LNCaP clone FGC (cell line): Measurements from ENCODE around the gene FAM136A.
A peak's percentile ranks its signal among the peaks of the same experiment; 100 is the strongest.

Source experiments
- DNase-seq: peaks from one replicate; pipeline ENCODE4 v3.0.0-alpha.2; 2011; ENCODE audit warnings: low read depth
- H3K4me3 ChIP-seq: 2 replicates; pipeline ENCODE4 v1.5.1; 2011; ENCODE audit warnings: mild to moderate bottlenecking, low read depth, low read length, control low read depth
- TF ChIP-seq, protein P1 (sequence below): IDR thresholded peaks from 2 replicates; pipeline ENCODE4 v1.5.1; 2012; ENCODE audit warnings: mild to moderate bottlenecking; ENCODE audit not compliant: control insufficient read depth, insufficient read depth; ENCODE audit errors: extremely low read depth

Gene FAM136A

DNA sequence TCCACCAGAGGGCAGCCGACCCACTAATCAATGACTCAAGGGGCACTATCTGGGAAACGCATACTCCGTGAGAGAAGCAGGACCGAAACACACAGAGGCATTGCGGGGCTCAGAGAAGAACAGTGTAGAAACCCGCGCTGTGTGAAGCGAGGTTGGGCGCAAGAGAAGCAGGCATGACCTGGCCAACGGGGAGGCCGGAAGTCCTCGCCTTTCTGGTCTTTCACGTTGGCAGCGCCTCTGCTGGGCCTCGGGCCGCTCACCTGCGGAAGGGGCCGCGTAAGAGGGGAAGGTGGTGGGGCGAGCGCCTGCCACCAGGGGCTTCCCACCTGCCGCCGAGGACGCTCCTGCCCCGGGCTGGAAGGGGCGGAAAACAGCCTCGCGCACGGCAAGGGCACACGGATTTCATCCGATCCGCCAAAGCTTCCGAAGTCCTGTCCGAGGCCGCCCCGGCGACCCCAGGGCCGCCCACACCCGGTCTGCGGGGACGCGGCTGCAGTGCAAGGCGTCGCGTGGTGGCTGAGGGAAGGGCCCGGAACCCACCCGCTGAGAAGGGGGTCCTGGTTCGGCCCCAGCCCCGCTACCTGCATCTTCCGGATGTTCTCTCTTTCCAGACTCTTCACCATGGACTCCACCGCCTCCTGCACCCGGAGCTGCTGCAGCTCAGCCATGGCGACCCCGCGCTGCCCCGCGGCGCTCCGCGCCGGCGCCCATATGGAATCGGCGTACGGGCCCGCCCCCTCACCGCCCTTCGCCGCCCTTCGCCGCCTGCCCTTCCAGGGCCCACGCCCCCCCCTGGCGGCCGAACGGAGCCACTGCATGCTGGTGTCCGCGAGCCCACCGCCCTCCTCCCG lies at the start of gene FAM136A:
FAM136A (minus strand) TSS at position 724 of the 851 bp plus-strand sequence; CDS start at position 668, 56 bp downstream.
- DNase-seq: peak; percentile 13
- H3K4me3 ChIP-seq: peak within 1 kb of the TSS; percentile 74
- TF ChIP-seq, protein P1, sequence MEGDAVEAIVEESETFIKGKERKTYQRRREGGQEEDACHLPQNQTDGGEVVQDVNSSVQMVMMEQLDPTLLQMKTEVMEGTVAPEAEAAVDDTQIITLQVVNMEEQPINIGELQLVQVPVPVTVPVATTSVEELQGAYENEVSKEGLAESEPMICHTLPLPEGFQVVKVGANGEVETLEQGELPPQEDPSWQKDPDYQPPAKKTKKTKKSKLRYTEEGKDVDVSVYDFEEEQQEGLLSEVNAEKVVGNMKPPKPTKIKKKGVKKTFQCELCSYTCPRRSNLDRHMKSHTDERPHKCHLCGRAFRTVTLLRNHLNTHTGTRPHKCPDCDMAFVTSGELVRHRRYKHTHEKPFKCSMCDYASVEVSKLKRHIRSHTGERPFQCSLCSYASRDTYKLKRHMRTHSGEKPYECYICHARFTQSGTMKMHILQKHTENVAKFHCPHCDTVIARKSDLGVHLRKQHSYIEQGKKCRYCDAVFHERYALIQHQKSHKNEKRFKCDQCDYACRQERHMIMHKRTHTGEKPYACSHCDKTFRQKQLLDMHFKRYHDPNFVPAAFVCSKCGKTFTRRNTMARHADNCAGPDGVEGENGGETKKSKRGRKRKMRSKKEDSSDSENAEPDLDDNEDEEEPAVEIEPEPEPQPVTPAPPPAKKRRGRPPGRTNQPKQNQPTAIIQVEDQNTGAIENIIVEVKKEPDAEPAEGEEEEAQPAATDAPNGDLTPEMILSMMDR: peak; percentile 82

DNA sequence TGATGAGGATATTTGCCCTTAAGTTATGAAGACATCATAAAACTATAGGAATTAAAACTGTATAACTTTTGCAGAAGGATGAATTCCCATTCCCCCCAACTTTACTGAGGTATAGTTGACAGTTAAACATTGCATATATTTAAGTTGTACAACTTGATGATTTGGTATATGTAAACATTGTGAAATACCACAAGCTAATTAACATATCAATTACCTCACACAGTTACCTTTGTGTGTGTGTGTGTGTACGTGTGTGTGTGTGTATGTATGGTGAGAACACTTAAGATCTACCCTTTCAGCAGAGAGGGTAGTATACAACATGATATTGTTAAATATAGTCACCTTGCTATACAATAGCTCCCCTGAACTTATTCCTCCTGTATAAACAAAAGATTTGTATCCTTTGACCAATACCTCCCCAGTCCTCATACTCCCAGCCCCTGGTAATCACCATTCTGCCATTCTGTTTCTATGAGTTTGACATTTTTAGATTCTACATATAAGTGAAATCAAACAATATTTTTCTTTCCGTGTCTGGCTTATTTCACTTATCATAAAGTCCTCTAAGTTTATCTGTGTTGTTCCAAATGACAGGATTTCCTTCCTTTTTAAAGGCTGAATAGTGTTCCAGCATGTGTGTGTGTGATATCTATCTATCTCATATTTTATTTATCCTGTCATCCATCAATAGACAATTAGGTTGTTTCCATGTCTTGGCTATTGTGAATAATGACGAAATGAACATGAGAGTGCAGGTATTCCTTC lies 48.2 kb upstream of the FAM136A start:
- H3K4me3 ChIP-seq: no peak overlapping the region
- TF ChIP-seq, protein P1: no peak
- no peak for DNase-seq

DNA sequence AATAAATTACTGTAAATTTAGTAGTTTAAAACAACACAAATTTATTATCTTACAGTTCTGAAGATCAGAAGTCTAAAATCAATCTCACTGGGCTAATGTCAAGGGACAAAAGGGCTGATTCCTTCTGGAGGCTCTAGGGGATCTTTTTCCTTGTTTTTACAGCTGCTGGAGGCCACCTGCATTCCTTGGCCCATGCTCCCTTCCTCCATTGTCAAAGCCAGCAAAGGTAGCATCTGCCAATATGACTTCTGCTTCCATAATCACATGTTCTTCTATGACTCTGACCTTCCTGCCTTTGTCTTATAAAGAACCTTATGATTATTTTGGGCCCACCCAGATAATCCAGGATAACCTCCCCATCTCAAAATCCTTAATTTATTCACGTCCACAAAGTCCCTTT lies 46.0 kb upstream of the FAM136A start:
- no peak for DNase-seq
- TF ChIP-seq, protein P1: no peak
- H3K4me3 ChIP-seq: no peak overlapping the region

DNA sequence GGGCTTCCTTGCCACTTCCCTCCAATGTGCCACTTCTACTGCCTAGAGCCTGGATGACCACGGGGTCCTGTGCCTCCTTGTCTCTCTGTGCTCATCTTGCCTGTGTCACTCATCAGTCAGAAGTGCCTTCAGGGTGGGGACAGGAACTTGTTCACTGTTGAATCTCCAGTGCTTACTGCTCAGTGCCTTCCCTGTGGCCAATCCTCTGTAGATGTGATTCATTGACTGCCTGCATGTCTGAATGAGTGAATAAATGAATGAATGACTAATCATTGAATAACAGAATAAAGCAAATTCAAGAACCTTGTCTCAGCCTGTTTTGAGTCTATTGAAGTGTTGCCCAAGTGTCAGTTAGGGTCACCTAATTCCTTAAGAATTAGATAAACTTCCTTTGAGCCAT lies 42.3 kb upstream of the FAM136A start:
- DNase-seq: no peak
- TF ChIP-seq, protein P1: no peak
- H3K4me3 ChIP-seq: no peak overlapping the region

DNA sequence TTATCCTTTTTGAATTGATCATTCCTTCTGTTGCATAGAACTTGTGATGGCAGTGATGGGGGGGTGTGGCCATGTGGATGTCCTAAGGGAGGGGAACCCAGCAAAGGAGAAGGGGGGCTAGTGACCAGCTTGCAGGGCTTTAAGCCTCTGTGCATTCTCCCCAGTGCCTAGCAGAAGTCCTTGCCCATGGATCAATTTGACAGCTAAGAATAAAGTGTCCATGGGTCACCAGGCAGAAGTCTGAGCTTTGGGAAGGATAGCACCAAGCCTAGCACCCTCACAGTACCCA lies 39.6 kb upstream of the FAM136A start:
- H3K4me3 ChIP-seq: no peak overlapping the region
- DNase-seq: no peak
- TF ChIP-seq, protein P1: no peak

DNA sequence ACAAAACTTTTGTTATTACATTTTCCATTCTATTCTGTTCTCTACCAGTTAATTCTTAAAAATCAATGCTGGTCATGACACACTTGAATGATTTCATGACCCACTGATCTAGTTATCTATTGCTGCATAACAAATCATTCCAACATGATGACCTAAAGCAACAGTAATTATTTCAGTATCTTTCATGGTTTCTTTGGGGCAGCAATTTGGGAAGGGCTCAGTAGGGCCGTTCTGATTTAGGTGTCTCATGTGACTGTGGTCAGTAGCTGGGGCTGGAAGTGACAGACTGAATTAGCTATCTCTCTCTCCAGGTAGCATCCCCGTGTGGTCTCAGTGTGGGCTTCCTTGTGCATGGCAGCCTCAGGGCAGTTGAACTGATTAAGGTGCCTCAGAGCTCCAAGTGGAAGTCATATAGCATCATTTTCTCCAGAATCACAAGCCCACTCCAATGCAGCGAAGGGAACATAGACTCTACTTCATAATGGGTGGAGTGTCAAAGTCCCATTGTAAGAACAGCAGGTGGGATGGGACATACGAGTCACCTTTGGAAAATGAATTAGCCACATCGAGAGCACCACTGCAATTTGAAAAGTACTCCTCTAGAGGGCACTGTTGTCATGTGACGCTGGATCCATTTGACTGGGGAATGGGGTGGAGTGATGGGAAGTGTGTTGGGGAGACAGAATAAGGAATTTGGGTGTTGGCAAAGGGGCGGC lies 39.1 kb upstream of the FAM136A start:
- TF ChIP-seq, protein P1: peak; percentile 71
- DNase-seq: no peak

More for the DNA sequence above, 39.1 kb upstream of the FAM136A start:
- H3K4me3 ChIP-seq: no peak overlapping the region
